Hepatocyte (in vitro differentiated cells): ENCODE measurements around the gene ALDH1A2.

Source experiments
- CTCF ChIP-seq: fragments of 200-600 bp; sonication (generic); IDR thresholded peaks from 2 replicates; pipeline ENCODE4 v1.5.1; 2016; ENCODE audit warnings: antibody characterized with exemption, mild to moderate bottlenecking; ENCODE audit not compliant: poor library complexity
- EZH2 ChIP-seq: fragments of 200-600 bp; sonication (generic); IDR thresholded peaks from 2 replicates; pipeline ENCODE4 v1.6.1; 2016; ENCODE audit warnings: antibody characterized with exemption, mild to moderate bottlenecking, borderline replicate concordance
- EZH2phosphoT487 ChIP-seq: fragments of 200-600 bp; sonication (generic); IDR thresholded peaks from one replicate; pipeline ENCODE4 v1.6.1; 2018; ENCODE audit warnings: antibody characterized with exemption, mild to moderate bottlenecking, low read depth, moderate library complexity; ENCODE audit not compliant: unreplicated experiment, severe bottlenecking

GRCh38 chr15:57925650-57926049 lies 139.9 kb downstream of the ALDH1A2 start:
- TF ChIP-seq EZH2 (no peak), CTCF (no peak), EZH2phosphoT487 (no peak)
